Gastroesophageal sphincter (tissue), 3 donors: Measurements from ENCODE around the gene REEP3.

Source experiments
- POLR2A ChIP-seq, 2 donors: fragments of 450-650 bp; IDR thresholded peaks; one replicate each; pipeline ENCODE4 v1.6.1; 2017; ENCODE audit warnings: antibody characterized with exemption in 2 of 2, mild to moderate bottlenecking in 2 of 2, moderate library complexity in 1 of 2
- TF ChIP-seq, protein P1 (sequence below), 4 experiments: fragments of 200-600 bp in 2 of 4; fragments of 450-650 bp in 2 of 4; sonication (generic) in 1 of 4; IDR thresholded peaks; one replicate each; pipeline ENCODE4 v1.5.1; 2017 to 2019; ENCODE audit warnings: antibody characterized with exemption in 4 of 4, mild to moderate bottlenecking in 2 of 4, moderate library complexity in 2 of 4

DNA sequence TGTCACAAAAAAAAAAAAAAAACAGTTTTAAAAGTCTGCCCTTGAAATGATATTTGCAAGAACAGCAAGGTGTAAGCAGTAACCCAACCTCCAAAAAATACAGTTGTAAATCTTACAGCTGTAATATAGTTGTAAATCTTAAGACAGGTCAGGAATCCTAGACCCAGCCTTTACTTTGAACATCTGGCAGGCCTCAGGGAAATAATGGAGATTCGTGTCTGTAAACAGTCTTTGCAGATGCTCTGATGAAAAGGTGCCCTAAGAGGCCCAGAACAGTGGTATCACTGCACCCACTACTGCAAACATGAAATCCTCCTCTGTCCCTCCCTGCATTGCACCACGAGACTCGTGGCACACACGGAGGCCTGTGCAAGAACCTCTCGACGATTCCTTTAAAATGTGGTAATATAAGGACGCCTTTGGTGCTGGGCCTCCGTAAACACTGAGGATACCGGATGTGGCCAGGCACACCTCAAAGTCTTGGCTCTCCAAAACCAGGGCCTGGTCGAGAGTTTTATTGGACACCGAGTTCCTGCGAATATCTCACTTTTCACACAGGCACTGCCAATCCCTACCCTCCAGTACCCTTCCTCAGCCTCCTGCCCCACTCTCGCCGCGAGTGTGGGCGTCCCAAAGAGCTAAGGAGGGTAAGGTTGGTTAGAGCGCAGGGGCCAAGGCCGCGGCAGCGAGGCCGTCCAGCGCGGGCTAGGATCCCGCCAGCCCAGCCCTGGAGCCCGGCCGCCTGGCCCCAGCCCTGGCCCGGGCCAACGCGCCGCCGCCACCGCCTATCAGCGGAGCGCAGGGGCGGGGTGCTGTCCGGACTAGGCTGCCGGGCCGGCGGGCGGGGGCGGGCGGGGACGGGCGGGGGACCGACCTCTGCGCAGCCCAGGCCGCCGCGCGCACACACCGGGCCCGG is at the start of gene REEP3:
- TF ChIP-seq POLR2A (IDR thresholded peaks at IDR 0.05) = no peak
- TF ChIP-seq, protein P1, sequence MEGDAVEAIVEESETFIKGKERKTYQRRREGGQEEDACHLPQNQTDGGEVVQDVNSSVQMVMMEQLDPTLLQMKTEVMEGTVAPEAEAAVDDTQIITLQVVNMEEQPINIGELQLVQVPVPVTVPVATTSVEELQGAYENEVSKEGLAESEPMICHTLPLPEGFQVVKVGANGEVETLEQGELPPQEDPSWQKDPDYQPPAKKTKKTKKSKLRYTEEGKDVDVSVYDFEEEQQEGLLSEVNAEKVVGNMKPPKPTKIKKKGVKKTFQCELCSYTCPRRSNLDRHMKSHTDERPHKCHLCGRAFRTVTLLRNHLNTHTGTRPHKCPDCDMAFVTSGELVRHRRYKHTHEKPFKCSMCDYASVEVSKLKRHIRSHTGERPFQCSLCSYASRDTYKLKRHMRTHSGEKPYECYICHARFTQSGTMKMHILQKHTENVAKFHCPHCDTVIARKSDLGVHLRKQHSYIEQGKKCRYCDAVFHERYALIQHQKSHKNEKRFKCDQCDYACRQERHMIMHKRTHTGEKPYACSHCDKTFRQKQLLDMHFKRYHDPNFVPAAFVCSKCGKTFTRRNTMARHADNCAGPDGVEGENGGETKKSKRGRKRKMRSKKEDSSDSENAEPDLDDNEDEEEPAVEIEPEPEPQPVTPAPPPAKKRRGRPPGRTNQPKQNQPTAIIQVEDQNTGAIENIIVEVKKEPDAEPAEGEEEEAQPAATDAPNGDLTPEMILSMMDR (IDR thresholded peaks at IDR 0.05) = no peak
